Measurements from ENCODE around the gene CHKB. TPM values are rescaled to one million over a fixed set of nuclear protein-coding genes. Genes with fewer than 3 reads are reported as not detected.

Gene CHKB
- total RNA-seq, 1 donor from 2014 or later = 37.8 TPM

GRCh38 chr22:50579752-50580151 is 2.9 kb downstream of the CHKB start:
- DNase-seq (ENCODE audit: missing footprints) (no peak), ATAC-seq (no peak)
- intact Hi-C loops (cut with DNase I) = loop anchor here (5.0 kb wide), 1 partner anchor 72 kb away; the partner anchor contains the start of genes LMF2 and NCAPH2

- DNase-seq (ENCODE audit: missing footprints) = no peak
- no peak for ATAC-seq
- intact Hi-C loops (cut with DNase I) = loop anchor here (1.0 kb wide), 1 partner anchor 16 kb away; no protein-coding TSS in a partner anchor
These were observed 3.8 kb downstream of the CHKB start for GRCh38 chr22:50578776-50579310.

- DNase-seq (ENCODE audit: missing footprints) = no peak
These were observed 4.5 kb downstream of the CHKB start, which contains the start of gene CPT1B for GRCh38 chr22:50577987-50578775. Gene CPT1B (minus strand): TSS chr22:50578427. CDS start chr22:50577915, 512 bp downstream.

GRCh38 chr22:50577697-50577986 is 5.0 kb downstream of the CHKB start:
- DNase-seq (ENCODE audit: missing footprints) (no peak), ATAC-seq (no peak)
- intact Hi-C loops (cut with DNase I) = loop anchor here (2.0 kb wide), 1 partner anchor 43 kb away; no protein-coding TSS in a partner anchor

More at GRCh38 chr22:50577987-50578775, 4.5 kb downstream of the CHKB start, which contains the start of gene CPT1B:
- intact Hi-C loops (cut with DNase I) = loop anchor here (1.0 to 2.0 kb wide), 2 partner anchors 15 to 43 kb away; no protein-coding TSS in a partner anchor
- peak; percentile 29 for ATAC-seq

- intact Hi-C loops (cut with DNase I) = loop anchor here (2.0 kb wide), 1 partner anchor 44 kb away; no protein-coding TSS in a partner anchor
These were observed 5.6 kb downstream of the CHKB start for GRCh38 chr22:50576806-50577696.

GRCh38 chr22:50576070-50576469 is 6.6 kb downstream of the CHKB start:
- intact Hi-C loops (cut with DNase I) = loop anchor here (2.0 kb wide), 1 partner anchor 45 kb away; no protein-coding TSS in a partner anchor
- DNase-seq (ENCODE audit: missing footprints) (no peak), ATAC-seq (no peak)

More at GRCh38 chr22:50576806-50577696, 5.6 kb downstream of the CHKB start:
- DNase-seq (ENCODE audit: missing footprints) = no peak
- ATAC-seq = no peak

- ATAC-seq = no peak
- intact Hi-C loops (cut with DNase I) = no loop called here
- DNase-seq (ENCODE audit: missing footprints) = no peak
These were observed 7.2 kb downstream of the CHKB start for GRCh38 chr22:50575426-50575941.

- no peak for ATAC-seq
- intact Hi-C loops (cut with DNase I) = no loop called here
These were observed 8.3 kb downstream of the CHKB start for GRCh38 chr22:50574383-50574755.

GRCh38 chr22:50573491-50574382 is 8.9 kb downstream of the CHKB start:
- ATAC-seq = no peak
- no peak for DNase-seq (ENCODE audit: missing footprints)
- intact Hi-C loops (cut with DNase I) = no loop called here

More at GRCh38 chr22:50574383-50574755, 8.3 kb downstream of the CHKB start:
- DNase-seq (ENCODE audit: missing footprints) = no peak

- ATAC-seq = no peak
- no peak for DNase-seq (ENCODE audit: missing footprints)
- intact Hi-C loops (cut with DNase I) = no loop called here
These were observed 9.7 kb downstream of the CHKB start for GRCh38 chr22:50572965-50573364.

GRCh38 chr22:50571264-50572175 is 11.1 kb downstream of the CHKB start:
- ATAC-seq (no peak), DNase-seq (ENCODE audit: missing footprints) (no peak)
- intact Hi-C loops (cut with DNase I) = no loop called here

- intact Hi-C loops (cut with DNase I) = no loop called here
- ATAC-seq (no peak), DNase-seq (ENCODE audit: missing footprints) (no peak)
These were observed 11.8 kb downstream of the CHKB start for GRCh38 chr22:50570861-50571260.

GRCh38 chr22:50569896-50570535 is 12.6 kb downstream of the CHKB start:
- intact Hi-C loops (cut with DNase I) = no loop called here
- ATAC-seq = no peak
- no peak for DNase-seq (ENCODE audit: missing footprints)

- ATAC-seq (no peak), DNase-seq (ENCODE audit: missing footprints) (no peak)
- intact Hi-C loops (cut with DNase I) = no loop called here
These were observed 13.6 kb downstream of the CHKB start for GRCh38 chr22:50569041-50569459.

- intact Hi-C loops (cut with DNase I) = no loop called here
- no peak for DNase-seq (ENCODE audit: missing footprints)
- ATAC-seq = no peak
These were observed 14.0 kb downstream of the CHKB start for GRCh38 chr22:50568626-50569025.

- ATAC-seq (no peak), DNase-seq (ENCODE audit: missing footprints) (no peak)
- intact Hi-C loops (cut with DNase I) = no loop called here
These were observed 14.9 kb downstream of the CHKB start for GRCh38 chr22:50567721-50568252.

All from Right ventricle myocardium inferior (tissue), 1 donor.